EL (cell line): Measurements from ENCODE around the gene KCNH5.

Experiments used
- DNase-seq: peaks from one replicate; pipeline ENCODE4 v3.0.0-alpha.2; 2016

Gene KCNH5

GRCh38 chr14:62667421-62667914 is 377.8 kb downstream of the KCNH5 start:
- DNase-seq, result no peak

DNA sequence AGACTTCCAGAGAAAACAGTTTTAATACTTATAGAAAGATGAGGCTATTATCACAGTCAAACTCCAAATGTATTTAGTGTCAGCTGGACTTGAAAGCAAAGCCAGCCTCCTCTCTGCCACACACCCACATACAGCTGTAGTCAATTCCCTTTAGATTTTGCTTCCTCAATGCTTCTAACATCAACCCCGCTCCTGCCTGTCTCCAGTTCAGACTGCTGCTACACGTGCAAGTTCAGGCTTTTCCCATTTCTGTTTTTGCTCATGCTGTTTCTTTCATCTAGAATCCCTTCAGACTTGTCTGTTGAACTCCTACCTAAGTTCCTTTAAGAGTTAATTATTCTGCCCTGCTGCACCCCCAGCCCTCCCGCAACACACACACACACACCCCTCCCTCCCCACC is 380.0 kb downstream of the KCNH5 start:
- no peak for DNase-seq

DNA sequence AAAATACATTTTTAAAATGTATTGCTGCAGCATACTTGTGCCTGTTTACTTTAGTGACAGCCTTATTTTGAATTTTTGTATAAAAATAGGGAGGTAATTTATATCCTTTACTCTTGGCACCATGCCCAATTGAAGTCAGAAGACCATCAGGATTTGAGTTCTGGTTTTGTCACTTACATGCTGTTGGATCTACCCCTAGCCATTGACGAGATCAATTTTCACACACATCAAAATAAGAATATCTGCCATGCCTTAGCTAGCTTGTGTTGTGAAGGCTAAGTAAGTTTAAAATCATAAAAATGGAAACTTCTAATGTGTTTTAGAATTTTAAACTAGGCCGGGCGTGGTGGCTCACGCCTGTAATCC is 381.8 kb downstream of the KCNH5 start:
- no peak for DNase-seq

GRCh38 chr14:62662811-62663455 is 382.3 kb downstream of the KCNH5 start:
- no peak for DNase-seq

GRCh38 chr14:62661818-62662217 is 383.4 kb downstream of the KCNH5 start:
- DNase-seq, result peak; percentile 26

GRCh38 chr14:62658631-62659030 is 386.6 kb downstream of the KCNH5 start:
- no peak for DNase-seq

GRCh38 chr14:62657376-62657775 is 387.9 kb downstream of the KCNH5 start:
- DNase-seq, result no peak

DNA sequence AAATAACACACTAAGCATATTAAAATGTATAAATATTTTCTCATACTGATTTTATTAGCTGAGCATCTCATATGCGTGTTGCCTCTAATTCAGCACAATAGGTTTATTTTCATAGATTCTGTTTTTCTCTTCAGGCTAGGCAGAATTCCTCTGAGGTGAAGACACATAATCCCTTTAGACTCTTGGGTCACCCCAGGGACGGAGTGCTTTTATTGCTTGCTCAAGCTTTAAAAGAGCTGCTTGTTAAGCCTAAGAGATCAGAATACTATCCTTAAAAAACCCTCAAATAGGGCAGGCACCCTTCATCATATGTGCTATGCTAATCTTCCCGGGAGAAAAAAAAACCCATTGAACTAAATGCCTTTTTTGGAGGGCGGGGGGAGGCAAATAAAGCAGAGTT is 390.1 kb downstream of the KCNH5 start:
- peak; percentile 2 for DNase-seq

- DNase-seq, result peak; percentile 4
Observed at GRCh38 chr14:62654641-62655040, 390.6 kb downstream of the KCNH5 start.
